K562 (cell line): ENCODE results near the gene C20orf173. TPM values are rescaled to one million over a fixed set of nuclear protein-coding genes. Genes with fewer than 3 reads are reported as not detected.
A peak's percentile ranks its signal among the peaks of the same experiment; 100 is the strongest.

Source experiments
- ATAC-seq: fragments of 200-7000 bp; cut with Tn5 transposase; 3 replicates; pipeline ENCODE4 v1.9.1; 2020; ENCODE audit warnings: moderate library complexity
- BruUV-seq: library from RNA; stranded (reverse); fragments of 400-500 nt; replicated peaks from 2 replicates; lab custom pipeline; 2021; lab: Mats Ljungman, UMichigan
- CTCF ChIA-PET: fragments of 300-600 bp; formaldehyde crosslinking; extraction: SDS; loops from one replicate; lab custom pipeline; 2021; ENCODE audit warnings: low intra/inter-chr PET ratio; lab: Yijun Ruan, JAX
- POLR2A ChIA-PET: fragments of 300-600, 350-650 bp; sonication (Branson Sonifier 250); formaldehyde crosslinking; extraction: SDS; loops from one replicate; lab custom pipeline; 2021; ENCODE audit warnings: antibody characterized with exemption, inconsistent platforms; lab: Yijun Ruan, JAX
- DNase-seq, 4 experiments: peaks; one replicate each; pipeline versions ENCODE4 v3.0.0 to v3.0.0-alpha.2; 2011 to 2018; ENCODE audit warnings: low spot score in 3 of 4, mixed read lengths in 3 of 4; ENCODE audit errors: extremely low read depth in 1 of 4
- FAIRE-seq: peaks from 2 replicates; lab custom pipeline; 2011; peaks lifted over from hg19 to GRCh38; lab: Jason Lieb, UNC
- H2AFZ ChIP-seq: 2 replicates; pipeline ENCODE4 v1.6.0; 2011; ENCODE audit warnings: low read depth, low read length, control low read depth, inconsistent platforms
- H3K27ac ChIP-seq: fragments of 200-600 bp; 3 replicates; pipeline ENCODE4 v1.8.0; 2011; ENCODE audit warnings: low read depth, mild to moderate bottlenecking, control low read depth, inconsistent platforms, low read length, moderate library complexity, mixed read lengths; ENCODE audit errors: extremely low read depth
- H3K27me3 ChIP-seq, 2 experiments: fragments of 300-600 bp in 1 of 2; 2 replicates in 1 of 2; 3 replicates in 1 of 2; pipeline versions ENCODE4 v1.6.0 to v1.8.0; 2011; ENCODE audit warnings: inconsistent platforms in 2 of 2, low read length in 2 of 2, mild to moderate bottlenecking in 1 of 2, mixed read lengths in 1 of 2, moderate library complexity in 1 of 2; ENCODE audit not compliant: control insufficient read depth in 2 of 2, insufficient read depth in 2 of 2
- H3K36me3 ChIP-seq: fragments of 300-600 bp; 3 replicates; pipeline ENCODE4 v1.8.0; 2011; ENCODE audit warnings: mild to moderate bottlenecking, low read length, inconsistent platforms; ENCODE audit not compliant: control insufficient read depth, insufficient read depth
- H3K4me1 ChIP-seq, 2 experiments: fragments of 200-600 bp in 1 of 2; replicated peaks in 1 of 2; 2 replicates in 1 of 2; 3 replicates in 1 of 2; pipeline versions ENCODE4 v1.5.1 to v1.8.0; 2011; ENCODE audit warnings: inconsistent platforms in 2 of 2, low read length in 2 of 2, mild to moderate bottlenecking in 1 of 2, mixed read lengths in 1 of 2, moderate library complexity in 1 of 2; ENCODE audit not compliant: control insufficient read depth in 2 of 2, insufficient read depth in 2 of 2
- H3K4me2 ChIP-seq: 2 replicates; pipeline ENCODE4 v1.6.1; 2011; ENCODE audit warnings: low read length, control low read depth, inconsistent platforms, mixed read lengths; ENCODE audit not compliant: insufficient read depth
- H3K4me3 ChIP-seq: fragments of 200-600 bp; sonication (generic), shearing (Covaris generic); 2 replicates; pipeline ENCODE4 v1.5.1; 2016; ENCODE audit warnings: control low read depth, inconsistent platforms
- H3K79me2 ChIP-seq: fragments of 200-600 bp; 3 replicates; pipeline ENCODE4 v1.8.0; 2011; ENCODE audit warnings: low read length, inconsistent platforms; ENCODE audit not compliant: control insufficient read depth, insufficient read depth
- H3K9ac ChIP-seq, 2 experiments: 2 replicates each; pipeline versions ENCODE4 v1.6.0 to v1.6.1; 2011; ENCODE audit warnings: low read depth in 2 of 2, low read length in 2 of 2, control low read depth in 1 of 2, inconsistent platforms in 1 of 2, mild to moderate bottlenecking in 1 of 2, mixed read lengths in 1 of 2; ENCODE audit not compliant: insufficient read depth in 1 of 2
- H3K9me1 ChIP-seq: one replicate; pipeline ENCODE4 v1.6.0; 2011; ENCODE audit warnings: inconsistent platforms, mild to moderate bottlenecking, low read length, moderate library complexity; ENCODE audit not compliant: control insufficient read depth, insufficient read depth
- H3K9me3 ChIP-seq: replicated peaks from 2 replicates; pipeline ENCODE4 v1.5.1; 2011; ENCODE audit warnings: low read depth, low read length, inconsistent platforms; ENCODE audit not compliant: control insufficient read depth, insufficient read depth
- H4K20me1 ChIP-seq: replicated peaks from 2 replicates; pipeline ENCODE4 v1.6.1; 2011; ENCODE audit warnings: low read length, inconsistent platforms, mixed read lengths; ENCODE audit not compliant: control insufficient read depth, insufficient read depth
- ESRRB ChIP-seq: fragments of 250-450 bp; sonication (Bioruptor Pico); IDR thresholded peaks from 2 replicates; pipeline ENCODE4 v1.5.0; 2020; ENCODE audit warnings: mild to moderate bottlenecking, moderate library complexity, borderline replicate concordance
- NFIC ChIP-seq: fragments of 450-650 bp; IDR thresholded peaks from 2 replicates; pipeline ENCODE4 v1.6.1; 2017; ENCODE audit warnings: mild to moderate bottlenecking, inconsistent platforms
- TSHZ1 ChIP-seq: fragments of 250-450 bp; sonication (Bioruptor Pico); IDR thresholded peaks from 2 replicates; pipeline ENCODE4 v1.4.0; 2020; ENCODE audit warnings: mild to moderate bottlenecking, moderate library complexity
- WGBS: fragments of 100-300 bp; shearing (Covaris generic); methylation state at CpG from one replicate; pipeline ENCODE4 v1.1.6; 2016; ENCODE audit warnings: low coverage, mixed read lengths; ENCODE audit not compliant: insufficient coverage; ENCODE audit errors: missing lambda C conversion rate; 5-methylcytosine and 5-hydroxymethylcytosine counted together
- in situ Hi-C: fragments of 300-500 bp; cut with MboI; formaldehyde crosslinking; loops from 4 replicates; pipeline ENCODE4 v1.15.0; 2018; ENCODE audit warnings: inconsistent platforms, mixed read lengths
- intact Hi-C: fragments of 100-400 bp; cut with micrococcal nuclease; formaldehyde crosslinking; loops from 2 replicates; pipeline ENCODE4 v1.14.2; 2022
- polyA plus RNA-seq, 8 experiments: library from polyadenylated mRNA; depleted of rRNA in 4 of 8; stranded (reverse) in 5 of 8; unstranded in 3 of 8; fragments of >200 nt; fragmentation: Nextera tagmentation in 2 of 8; fragmentation: Illumina TruSeq in 1 of 8; extraction: Ambion mirVana in 2 of 8; extraction: Trizol in 1 of 8; gene quantifications; 2 replicates each; pipeline versions ENCODE4 v1.2.1 to v1.2.3, GENCODE V29; 2011 to 2014; ENCODE audit warnings: inconsistent platforms in 1 of 8, missing spikeins in 1 of 8
- total RNA-seq, 7 experiments: library from RNA; depleted of rRNA in 6 of 7; stranded (reverse); fragments of >200 nt in 6 of 7; fragmentation: Illumina TruSeq in 2 of 7; extraction: Trizol in 2 of 7; gene quantifications; 2 replicates each; pipeline versions ENCODE4 v1.2.1 to v1.2.3, GENCODE V29; 2011 to 2021; ENCODE audit warnings: low replicate concordance in 1 of 7

C20orf173 gene
- total and polyA plus RNA-seq, 9 of the 15 experiments (the other 6 are each of a cell fraction or from before 2014, with no cell fraction given), result not detected

- Histone ChIP-seq H4K20me1 (no peaks in the 10 kb centered on the region), H3K9me1 (no peaks in the 10 kb centered on the region), H3K9me3 (no peaks in the 10 kb centered on the region), H3K36me3 (no peaks in the 10 kb centered on the region), H3K9ac (no peak overlapping the region), H3K27me3 (no peaks in the 10 kb centered on the region; a peak in 1 of 5 replicates), H3K4me2 (no peak overlapping the region), H3K4me1 (no peaks in the 10 kb centered on the region), H2AFZ (no peak overlapping the region), H3K27ac (no peak overlapping the region), H3K4me3 (no peak overlapping the region), H3K79me2 (no peaks in the 10 kb centered on the region)
- POLR2A ChIA-PET, result interaction anchor here (1.0 kb wide), 1 partner anchor 17 kb away, joined by 5 read pairs; no protein-coding TSS in a partner anchor
- WGBS, result 2% methylated on average over 4 of the region's 4 CpGs
- CTCF ChIA-PET, result no interaction called here
- intact Hi-C loops, result no loop called here
- no TSS peak for BruUV-seq
- in situ Hi-C loops, result no loop called here
- no peak for FAIRE-seq
- no peak for ATAC-seq
- TF ChIP-seq ESRRB (CRISPR knock-in tag), result no peak
- TF ChIP-seq TSHZ1 (CRISPR knock-in tag), result no peak
- TF ChIP-seq NFIC, result 0 out of 2 replicates have a peak, but pooled peaks have one; percentile 13
- no peak for DNase-seq
Measured at GRCh38 chr20:35575958-35576357, 46.5 kb upstream of the C20orf173 start.
